HL-60 (cell line): ENCODE data around the gene ELF2.

Experiments
- DNase-seq, 2 experiments: peaks; one replicate each; pipeline ENCODE4 v3.0.0-alpha.2; 2010 to 2020; ENCODE audit warnings: low read depth in 1 of 2, low spot score in 1 of 2
- H3K27ac ChIP-seq: fragments of 250-450 bp; sonication (Bioruptor Pico); replicated peaks from 2 replicates; pipeline ENCODE4 v1.5.1; 2020; ENCODE audit warnings: mild to moderate bottlenecking, moderate library complexity
- H3K27me3 ChIP-seq: fragments of 250-450 bp; sonication (Bioruptor Pico); 2 replicates; pipeline ENCODE4 v1.5.1; 2021; ENCODE audit warnings: mild to moderate bottlenecking, moderate library complexity; ENCODE audit not compliant: insufficient read depth, poor library complexity, severe bottlenecking
- H3K4me3 ChIP-seq: replicated peaks from 2 replicates; pipeline ENCODE4 v1.5.1; 2011; ENCODE audit warnings: mild to moderate bottlenecking, control low read depth, low read length; ENCODE audit not compliant: insufficient read depth
- GABPA ChIP-seq: IDR thresholded peaks from 2 replicates; pipeline ENCODE4 v1.6.1; 2012; ENCODE audit warnings: low read depth
- POLR2AphosphoS5 ChIP-seq: IDR thresholded peaks from 2 replicates; pipeline ENCODE4 v1.6.1; 2012; ENCODE audit warnings: low read depth
- SPI1 ChIP-seq: IDR thresholded peaks from 2 replicates; pipeline ENCODE4 v1.6.1; 2012; ENCODE audit warnings: low read depth, mild to moderate bottlenecking, borderline replicate concordance
- TF ChIP-seq, protein P1 (sequence below): IDR thresholded peaks from 2 replicates; pipeline ENCODE4 v1.6.1; 2012; ENCODE audit warnings: low read depth; ENCODE audit not compliant: insufficient replicate concordance
- TF ChIP-seq, protein P2 (sequence below): IDR thresholded peaks from one replicate; pipeline ENCODE4 v1.5.1; 2011; ENCODE audit warnings: low read length, control low read depth, inconsistent platforms; ENCODE audit not compliant: insufficient read depth

The ELF2 gene

DNA sequence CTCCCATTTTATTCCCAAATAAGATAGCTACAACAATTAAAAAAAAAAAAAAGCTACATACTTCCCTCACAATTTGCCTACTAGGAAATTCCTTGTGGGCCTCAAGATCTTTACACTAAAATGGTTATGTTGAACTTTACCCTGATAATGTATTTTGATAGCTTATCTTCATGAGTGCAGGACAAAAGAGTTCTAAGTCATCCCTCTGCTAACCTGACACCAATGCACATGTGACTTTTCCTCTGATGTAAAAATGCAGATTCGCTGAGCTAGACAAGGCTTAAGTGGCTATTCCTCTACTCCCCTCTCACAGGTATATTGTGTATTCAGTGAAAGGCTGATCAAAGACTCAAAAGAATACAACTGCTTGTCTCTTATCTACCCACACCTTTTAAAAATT, 22.5 kb downstream of the ELF2 start:
- no peak for DNase-seq
- H3K4me3 ChIP-seq: no peak overlapping the region
- no peak overlapping the region for H3K27ac ChIP-seq
- TF ChIP-seq POLR2AphosphoS5 (no peak), SPI1 (no peak), GABPA (no peak)
- TF ChIP-seq, protein P1, sequence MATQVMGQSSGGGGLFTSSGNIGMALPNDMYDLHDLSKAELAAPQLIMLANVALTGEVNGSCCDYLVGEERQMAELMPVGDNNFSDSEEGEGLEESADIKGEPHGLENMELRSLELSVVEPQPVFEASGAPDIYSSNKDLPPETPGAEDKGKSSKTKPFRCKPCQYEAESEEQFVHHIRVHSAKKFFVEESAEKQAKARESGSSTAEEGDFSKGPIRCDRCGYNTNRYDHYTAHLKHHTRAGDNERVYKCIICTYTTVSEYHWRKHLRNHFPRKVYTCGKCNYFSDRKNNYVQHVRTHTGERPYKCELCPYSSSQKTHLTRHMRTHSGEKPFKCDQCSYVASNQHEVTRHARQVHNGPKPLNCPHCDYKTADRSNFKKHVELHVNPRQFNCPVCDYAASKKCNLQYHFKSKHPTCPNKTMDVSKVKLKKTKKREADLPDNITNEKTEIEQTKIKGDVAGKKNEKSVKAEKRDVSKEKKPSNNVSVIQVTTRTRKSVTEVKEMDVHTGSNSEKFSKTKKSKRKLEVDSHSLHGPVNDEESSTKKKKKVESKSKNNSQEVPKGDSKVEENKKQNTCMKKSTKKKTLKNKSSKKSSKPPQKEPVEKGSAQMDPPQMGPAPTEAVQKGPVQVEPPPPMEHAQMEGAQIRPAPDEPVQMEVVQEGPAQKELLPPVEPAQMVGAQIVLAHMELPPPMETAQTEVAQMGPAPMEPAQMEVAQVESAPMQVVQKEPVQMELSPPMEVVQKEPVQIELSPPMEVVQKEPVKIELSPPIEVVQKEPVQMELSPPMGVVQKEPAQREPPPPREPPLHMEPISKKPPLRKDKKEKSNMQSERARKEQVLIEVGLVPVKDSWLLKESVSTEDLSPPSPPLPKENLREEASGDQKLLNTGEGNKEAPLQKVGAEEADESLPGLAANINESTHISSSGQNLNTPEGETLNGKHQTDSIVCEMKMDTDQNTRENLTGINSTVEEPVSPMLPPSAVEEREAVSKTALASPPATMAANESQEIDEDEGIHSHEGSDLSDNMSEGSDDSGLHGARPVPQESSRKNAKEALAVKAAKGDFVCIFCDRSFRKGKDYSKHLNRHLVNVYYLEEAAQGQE: no peak
- TF ChIP-seq, protein P2, sequence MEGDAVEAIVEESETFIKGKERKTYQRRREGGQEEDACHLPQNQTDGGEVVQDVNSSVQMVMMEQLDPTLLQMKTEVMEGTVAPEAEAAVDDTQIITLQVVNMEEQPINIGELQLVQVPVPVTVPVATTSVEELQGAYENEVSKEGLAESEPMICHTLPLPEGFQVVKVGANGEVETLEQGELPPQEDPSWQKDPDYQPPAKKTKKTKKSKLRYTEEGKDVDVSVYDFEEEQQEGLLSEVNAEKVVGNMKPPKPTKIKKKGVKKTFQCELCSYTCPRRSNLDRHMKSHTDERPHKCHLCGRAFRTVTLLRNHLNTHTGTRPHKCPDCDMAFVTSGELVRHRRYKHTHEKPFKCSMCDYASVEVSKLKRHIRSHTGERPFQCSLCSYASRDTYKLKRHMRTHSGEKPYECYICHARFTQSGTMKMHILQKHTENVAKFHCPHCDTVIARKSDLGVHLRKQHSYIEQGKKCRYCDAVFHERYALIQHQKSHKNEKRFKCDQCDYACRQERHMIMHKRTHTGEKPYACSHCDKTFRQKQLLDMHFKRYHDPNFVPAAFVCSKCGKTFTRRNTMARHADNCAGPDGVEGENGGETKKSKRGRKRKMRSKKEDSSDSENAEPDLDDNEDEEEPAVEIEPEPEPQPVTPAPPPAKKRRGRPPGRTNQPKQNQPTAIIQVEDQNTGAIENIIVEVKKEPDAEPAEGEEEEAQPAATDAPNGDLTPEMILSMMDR: no peak
- no peaks in the 10 kb centered on the region for H3K27me3 ChIP-seq

DNA sequence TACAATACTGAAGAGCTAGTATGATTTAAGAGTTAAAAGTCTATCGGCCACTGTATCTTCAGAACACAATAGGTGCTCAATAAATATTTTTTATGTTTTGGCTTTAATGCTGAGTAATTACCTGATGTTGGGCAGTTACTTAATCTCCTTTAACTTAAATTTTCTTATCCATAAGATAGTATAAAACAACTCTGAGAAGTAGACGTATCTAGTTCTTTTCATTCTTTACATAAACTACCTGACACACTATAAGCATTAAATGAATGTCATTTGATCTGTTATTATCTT, 22.9 kb downstream of the ELF2 start:
- TF ChIP-seq, protein P2: no peak
- TF ChIP-seq POLR2AphosphoS5 (no peak), SPI1 (no peak), GABPA (no peak)
- TF ChIP-seq, protein P1: no peak
- no peak for DNase-seq
- H3K27ac ChIP-seq: no peak overlapping the region
- H3K4me3 ChIP-seq: no peak overlapping the region
- H3K27me3 ChIP-seq: no peaks in the 10 kb centered on the region

DNA sequence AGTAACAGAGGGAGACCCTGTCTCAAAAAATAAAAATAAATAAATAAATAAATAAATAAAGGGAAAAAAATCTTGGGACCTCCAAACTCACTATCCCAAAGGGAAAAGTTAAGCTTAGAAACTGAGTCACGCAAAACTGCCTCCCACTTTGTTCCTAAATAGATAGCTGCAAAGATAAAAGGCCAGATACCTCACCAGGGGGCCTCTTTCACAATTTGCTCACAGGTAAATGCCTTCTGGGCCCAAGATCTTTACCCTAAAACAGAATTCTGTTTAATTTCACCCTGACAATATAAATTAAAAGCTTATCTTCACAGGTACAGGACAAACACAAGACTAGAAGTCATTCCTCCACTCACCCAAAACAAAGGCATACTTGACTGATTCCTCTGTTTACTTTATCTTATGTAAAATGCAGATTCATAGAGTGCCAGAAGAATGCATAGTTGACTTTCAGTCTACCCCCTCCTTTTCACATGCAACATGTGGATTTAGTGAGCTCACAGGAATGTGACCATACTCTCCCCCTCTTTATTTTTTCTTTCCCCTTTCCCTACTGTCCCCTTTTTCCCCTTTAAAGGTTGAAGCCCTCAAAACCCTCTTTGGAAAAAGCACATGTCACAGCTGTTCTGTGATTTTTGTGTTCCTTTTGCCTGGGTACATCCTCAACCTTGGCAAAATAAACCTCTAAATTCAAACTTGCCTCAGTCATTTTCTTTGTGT, 23.4 kb downstream of the ELF2 start:
- no peaks in the 10 kb centered on the region for H3K27me3 ChIP-seq
- no peak for DNase-seq
- TF ChIP-seq, protein P2: no peak
- TF ChIP-seq, protein P1: no peak
- TF ChIP-seq GABPA (no peak), SPI1 (no peak), POLR2AphosphoS5 (no peak)
- no peak overlapping the region for H3K27ac ChIP-seq
- H3K4me3 ChIP-seq: no peak overlapping the region
